GM19240 (cell line): ENCODE data around the gene UBE2A.
A peak's percentile ranks its signal among the peaks of the same experiment; 100 is the strongest.

ENCODE experiments used
- DNase-seq: peaks from one replicate; pipeline ENCODE4 v3.0.0; 2011; ENCODE audit warnings: low spot score; ENCODE audit not compliant: insufficient read length

Gene UBE2A

GRCh38 chrX:119574394-119575266 lies at the start of gene UBE2A:
UBE2A (plus strand) TSS chrX:119574563; CDS start chrX:119574712, 149 bp downstream.
- peak; percentile 59 for DNase-seq

- DNase-seq = no peak
Measured at GRCh38 chrX:119529345-119530276, 44.8 kb upstream of the UBE2A start.

- no peak for DNase-seq
Measured at GRCh38 chrX:119537487-119537886, 36.9 kb upstream of the UBE2A start.

GRCh38 chrX:119539872-119540271 lies 34.5 kb upstream of the UBE2A start:
- no peak for DNase-seq

GRCh38 chrX:119541188-119541587 lies 33.2 kb upstream of the UBE2A start:
- no peak for DNase-seq

GRCh38 chrX:119549327-119550016 lies 24.9 kb upstream of the UBE2A start:
- DNase-seq = no peak

- no peak for DNase-seq
Measured at GRCh38 chrX:119552508-119552907, 21.9 kb upstream of the UBE2A start.

- DNase-seq = peak; percentile 67
Measured at GRCh38 chrX:119565107-119565663, 9.2 kb upstream of the UBE2A start, which contains the start of gene STEEP1. STEEP1 (minus strand) TSS chrX:119565409; CDS start chrX:119565355, 54 bp downstream.

- DNase-seq = no peak
Measured at GRCh38 chrX:119570351-119570835, 4.0 kb upstream of the UBE2A start.

GRCh38 chrX:119573222-119573621 lies 1.1 kb upstream of the UBE2A start:
- DNase-seq = no peak

GRCh38 chrX:119573840-119574393 lies 446 bp upstream of the UBE2A start:
- DNase-seq = no peak

GRCh38 chrX:119579414-119579813 lies 5.1 kb downstream of the UBE2A start:
- no peak for DNase-seq

- DNase-seq = no peak
Measured at GRCh38 chrX:119583431-119584059, 9.2 kb downstream of the UBE2A start.

- DNase-seq = no peak
Measured at GRCh38 chrX:119589810-119590209, 15.4 kb downstream of the UBE2A start.

GRCh38 chrX:119602701-119603255 lies 28.4 kb downstream of the UBE2A start:
- no peak for DNase-seq

- DNase-seq = no peak
Measured at GRCh38 chrX:119604766-119605463, 30.6 kb downstream of the UBE2A start.

GRCh38 chrX:119605464-119606279 lies 31.3 kb downstream of the UBE2A start:
- DNase-seq = no peak

- peak; percentile 44 for DNase-seq
Measured at GRCh38 chrX:119606280-119607017, 32.1 kb downstream of the UBE2A start, which contains the start of gene NKRF. NKRF (minus strand) TSS chrX:119606424.
